GM12878 (cell line): ENCODE results near the gene UNC80.

Experiments
- BRCA1 ChIP-seq: IDR thresholded peaks from 2 replicates; pipeline ENCODE4 v1.6.1; 2011; ENCODE audit warnings: low read depth, low read length, improper control_type of control experiment
- EP300 ChIP-seq, 2 experiments: fragments of 150-350 bp in 1 of 2; IDR thresholded peaks; 2 replicates each; pipeline ENCODE4 v1.6.1; 2011 to 2012; ENCODE audit warnings: low read depth in 2 of 2, low read length in 2 of 2, borderline replicate concordance in 1 of 2, improper control_type of control experiment in 1 of 2, inconsistent platforms in 1 of 2; ENCODE audit not compliant: control insufficient read depth in 1 of 2
- ETV6 ChIP-seq, 2 experiments: fragments of 450-650 bp in 1 of 2; IDR thresholded peaks in 1 of 2; conservative IDR thresholded peaks in 1 of 2; 2 replicates each; pipeline ENCODE4 v1.6.1; 2014; ENCODE audit warnings: antibody characterized with exemption in 1 of 2, borderline replicate concordance in 1 of 2, low read depth in 1 of 2, mild to moderate bottlenecking in 1 of 2, moderate library complexity in 1 of 2
- SIN3A ChIP-seq: IDR thresholded peaks from 2 replicates; pipeline ENCODE4 v1.6.1; 2012; ENCODE audit warnings: low read depth, low read length, improper control_type of control experiment
- TCF3 ChIP-seq: IDR thresholded peaks from 2 replicates; pipeline ENCODE4 v1.6.1; 2012; ENCODE audit warnings: low read depth, mild to moderate bottlenecking, low read length, borderline replicate concordance; ENCODE audit not compliant: insufficient read depth
- TF ChIP-seq, protein P1 (sequence below): fragments of 450-650 bp; IDR thresholded peaks from 2 replicates; pipeline ENCODE4 v1.6.1; 2016; ENCODE audit warnings: mild to moderate bottlenecking, moderate library complexity, borderline replicate concordance
- TF ChIP-seq, protein P2 (sequence below): IDR thresholded peaks from 2 replicates; pipeline ENCODE4 v1.6.1; 2012; ENCODE audit warnings: low read depth, low read length, improper control_type of control experiment
- TF ChIP-seq, protein P3 (sequence below), 3 experiments: IDR thresholded peaks in 2 of 3; conservative IDR thresholded peaks in 1 of 3; 2 replicates each; pipeline ENCODE4 v1.5.1; 2011; ENCODE audit warnings: low read depth in 3 of 3, low read length in 3 of 3, mild to moderate bottlenecking in 3 of 3, control low read depth in 2 of 3, moderate library complexity in 2 of 3, inconsistent platforms in 1 of 3, mixed read lengths in 1 of 3; ENCODE audit not compliant: control insufficient read depth in 2 of 3, insufficient read depth in 1 of 3; ENCODE audit errors: extremely low read depth in 1 of 3
- TF ChIP-seq, protein P4 (sequence below): fragments of 450-650 bp; IDR thresholded peaks from 2 replicates; pipeline ENCODE4 v1.6.1; 2017; ENCODE audit warnings: mild to moderate bottlenecking, moderate library complexity

DNA sequence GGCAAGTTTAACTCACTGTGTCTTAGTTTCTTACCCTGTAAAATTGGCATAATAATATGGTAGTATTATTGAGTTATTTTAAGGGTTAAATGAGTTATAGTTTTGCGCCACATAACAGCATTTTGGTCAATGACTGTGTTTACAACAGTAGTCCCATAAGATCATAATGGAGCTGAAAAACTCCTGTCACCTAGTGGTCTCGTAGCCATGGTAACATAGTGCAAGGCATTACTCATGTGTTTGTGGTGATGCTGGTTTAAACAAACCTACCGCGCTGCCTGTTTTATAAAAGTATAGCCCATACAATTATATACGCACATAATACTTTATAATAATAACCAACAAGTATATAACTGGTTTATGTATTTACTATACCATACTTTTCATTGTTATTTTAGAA lies 15.8 kb downstream of the UNC80 start:
- TF ChIP-seq, protein P1, sequence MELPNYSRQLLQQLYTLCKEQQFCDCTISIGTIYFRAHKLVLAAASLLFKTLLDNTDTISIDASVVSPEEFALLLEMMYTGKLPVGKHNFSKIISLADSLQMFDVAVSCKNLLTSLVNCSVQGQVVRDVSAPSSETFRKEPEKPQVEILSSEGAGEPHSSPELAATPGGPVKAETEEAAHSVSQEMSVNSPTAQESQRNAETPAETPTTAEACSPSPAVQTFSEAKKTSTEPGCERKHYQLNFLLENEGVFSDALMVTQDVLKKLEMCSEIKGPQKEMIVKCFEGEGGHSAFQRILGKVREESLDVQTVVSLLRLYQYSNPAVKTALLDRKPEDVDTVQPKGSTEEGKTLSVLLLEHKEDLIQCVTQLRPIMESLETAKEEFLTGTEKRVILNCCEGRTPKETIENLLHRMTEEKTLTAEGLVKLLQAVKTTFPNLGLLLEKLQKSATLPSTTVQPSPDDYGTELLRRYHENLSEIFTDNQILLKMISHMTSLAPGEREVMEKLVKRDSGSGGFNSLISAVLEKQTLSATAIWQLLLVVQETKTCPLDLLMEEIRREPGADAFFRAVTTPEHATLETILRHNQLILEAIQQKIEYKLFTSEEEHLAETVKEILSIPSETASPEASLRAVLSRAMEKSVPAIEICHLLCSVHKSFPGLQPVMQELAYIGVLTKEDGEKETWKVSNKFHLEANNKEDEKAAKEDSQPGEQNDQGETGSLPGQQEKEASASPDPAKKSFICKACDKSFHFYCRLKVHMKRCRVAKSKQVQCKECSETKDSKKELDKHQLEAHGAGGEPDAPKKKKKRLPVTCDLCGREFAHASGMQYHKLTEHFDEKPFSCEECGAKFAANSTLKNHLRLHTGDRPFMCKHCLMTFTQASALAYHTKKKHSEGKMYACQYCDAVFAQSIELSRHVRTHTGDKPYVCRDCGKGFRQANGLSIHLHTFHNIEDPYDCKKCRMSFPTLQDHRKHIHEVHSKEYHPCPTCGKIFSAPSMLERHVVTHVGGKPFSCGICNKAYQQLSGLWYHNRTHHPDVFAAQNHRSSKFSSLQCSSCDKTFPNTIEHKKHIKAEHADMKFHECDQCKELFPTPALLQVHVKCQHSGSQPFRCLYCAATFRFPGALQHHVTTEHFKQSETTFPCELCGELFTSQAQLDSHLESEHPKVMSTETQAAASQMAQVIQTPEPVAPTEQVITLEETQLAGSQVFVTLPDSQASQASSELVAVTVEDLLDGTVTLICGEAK, result no peak
- no peak for TF ChIP-seq EP300 (IDR thresholded peaks at IDR 0.05; ENCODE audit: borderline replicate concordance in 1 of 2, control insufficient read depth in 1 of 2, low read depth in 2 of 2, low read length in 2 of 2)
- TF ChIP-seq TCF3, result no peak
- TF ChIP-seq, protein P2, sequence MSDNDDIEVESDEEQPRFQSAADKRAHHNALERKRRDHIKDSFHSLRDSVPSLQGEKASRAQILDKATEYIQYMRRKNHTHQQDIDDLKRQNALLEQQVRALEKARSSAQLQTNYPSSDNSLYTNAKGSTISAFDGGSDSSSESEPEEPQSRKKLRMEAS, result no peak
- TF ChIP-seq, protein P3, sequence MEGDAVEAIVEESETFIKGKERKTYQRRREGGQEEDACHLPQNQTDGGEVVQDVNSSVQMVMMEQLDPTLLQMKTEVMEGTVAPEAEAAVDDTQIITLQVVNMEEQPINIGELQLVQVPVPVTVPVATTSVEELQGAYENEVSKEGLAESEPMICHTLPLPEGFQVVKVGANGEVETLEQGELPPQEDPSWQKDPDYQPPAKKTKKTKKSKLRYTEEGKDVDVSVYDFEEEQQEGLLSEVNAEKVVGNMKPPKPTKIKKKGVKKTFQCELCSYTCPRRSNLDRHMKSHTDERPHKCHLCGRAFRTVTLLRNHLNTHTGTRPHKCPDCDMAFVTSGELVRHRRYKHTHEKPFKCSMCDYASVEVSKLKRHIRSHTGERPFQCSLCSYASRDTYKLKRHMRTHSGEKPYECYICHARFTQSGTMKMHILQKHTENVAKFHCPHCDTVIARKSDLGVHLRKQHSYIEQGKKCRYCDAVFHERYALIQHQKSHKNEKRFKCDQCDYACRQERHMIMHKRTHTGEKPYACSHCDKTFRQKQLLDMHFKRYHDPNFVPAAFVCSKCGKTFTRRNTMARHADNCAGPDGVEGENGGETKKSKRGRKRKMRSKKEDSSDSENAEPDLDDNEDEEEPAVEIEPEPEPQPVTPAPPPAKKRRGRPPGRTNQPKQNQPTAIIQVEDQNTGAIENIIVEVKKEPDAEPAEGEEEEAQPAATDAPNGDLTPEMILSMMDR (IDR thresholded peaks at IDR 0.05 in 2 of 3, conservative IDR thresholded peaks at IDR 0.05 in 1 of 3; ENCODE audit: control insufficient read depth in 2 of 3, extremely low read depth in 1 of 3, insufficient read depth in 1 of 3, low read depth in 3 of 3, low read length in 3 of 3), result no peak
- TF ChIP-seq ETV6 (conservative IDR thresholded peaks at IDR 0.05 in 1 of 2, IDR thresholded peaks at IDR 0.05 in 1 of 2; ENCODE audit: borderline replicate concordance in 1 of 2, low read depth in 1 of 2), result no peak
- TF ChIP-seq, protein P4, sequence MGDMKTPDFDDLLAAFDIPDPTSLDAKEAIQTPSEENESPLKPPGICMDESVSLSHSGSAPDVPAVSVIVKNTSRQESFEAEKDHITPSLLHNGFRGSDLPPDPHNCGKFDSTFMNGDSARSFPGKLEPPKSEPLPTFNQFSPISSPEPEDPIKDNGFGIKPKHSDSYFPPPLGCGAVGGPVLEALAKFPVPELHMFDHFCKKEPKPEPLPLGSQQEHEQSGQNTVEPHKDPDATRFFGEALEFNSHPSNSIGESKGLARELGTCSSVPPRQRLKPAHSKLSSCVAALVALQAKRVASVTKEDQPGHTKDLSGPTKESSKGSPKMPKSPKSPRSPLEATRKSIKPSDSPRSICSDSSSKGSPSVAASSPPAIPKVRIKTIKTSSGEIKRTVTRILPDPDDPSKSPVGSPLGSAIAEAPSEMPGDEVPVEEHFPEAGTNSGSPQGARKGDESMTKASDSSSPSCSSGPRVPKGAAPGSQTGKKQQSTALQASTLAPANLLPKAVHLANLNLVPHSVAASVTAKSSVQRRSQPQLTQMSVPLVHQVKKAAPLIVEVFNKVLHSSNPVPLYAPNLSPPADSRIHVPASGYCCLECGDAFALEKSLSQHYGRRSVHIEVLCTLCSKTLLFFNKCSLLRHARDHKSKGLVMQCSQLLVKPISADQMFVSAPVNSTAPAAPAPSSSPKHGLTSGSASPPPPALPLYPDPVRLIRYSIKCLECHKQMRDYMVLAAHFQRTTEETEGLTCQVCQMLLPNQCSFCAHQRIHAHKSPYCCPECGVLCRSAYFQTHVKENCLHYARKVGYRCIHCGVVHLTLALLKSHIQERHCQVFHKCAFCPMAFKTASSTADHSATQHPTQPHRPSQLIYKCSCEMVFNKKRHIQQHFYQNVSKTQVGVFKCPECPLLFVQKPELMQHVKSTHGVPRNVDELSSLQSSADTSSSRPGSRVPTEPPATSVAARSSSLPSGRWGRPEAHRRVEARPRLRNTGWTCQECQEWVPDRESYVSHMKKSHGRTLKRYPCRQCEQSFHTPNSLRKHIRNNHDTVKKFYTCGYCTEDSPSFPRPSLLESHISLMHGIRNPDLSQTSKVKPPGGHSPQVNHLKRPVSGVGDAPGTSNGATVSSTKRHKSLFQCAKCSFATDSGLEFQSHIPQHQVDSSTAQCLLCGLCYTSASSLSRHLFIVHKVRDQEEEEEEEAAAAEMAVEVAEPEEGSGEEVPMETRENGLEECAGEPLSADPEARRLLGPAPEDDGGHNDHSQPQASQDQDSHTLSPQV, result no peak
- TF ChIP-seq SIN3A, result no peak
- no peak for TF ChIP-seq BRCA1
